Measurements from ENCODE around the gene TMEM63C. TPM values are rescaled to one million over a fixed set of nuclear protein-coding genes. Genes with fewer than 3 reads are reported as not detected.

TMEM63C gene
- polyA plus RNA-seq, 5 donors = 0.29 to 1.2 (median 0.52) TPM

GRCh38 chr14:77251870-77252269 lies 70.3 kb downstream of the TMEM63C start:
- no peak for DNase-seq

GRCh38 chr14:77253333-77254190 lies 72.0 kb downstream of the TMEM63C start:
- no peak for DNase-seq

- no peak for DNase-seq
Observed at GRCh38 chr14:77256694-77257093, 75.1 kb downstream of the TMEM63C start.

- DNase-seq = no peak
Observed at GRCh38 chr14:77257700-77258099, 76.1 kb downstream of the TMEM63C start.

GRCh38 chr14:77258566-77258965 lies 77.0 kb downstream of the TMEM63C start:
- no peak for DNase-seq

DNA sequence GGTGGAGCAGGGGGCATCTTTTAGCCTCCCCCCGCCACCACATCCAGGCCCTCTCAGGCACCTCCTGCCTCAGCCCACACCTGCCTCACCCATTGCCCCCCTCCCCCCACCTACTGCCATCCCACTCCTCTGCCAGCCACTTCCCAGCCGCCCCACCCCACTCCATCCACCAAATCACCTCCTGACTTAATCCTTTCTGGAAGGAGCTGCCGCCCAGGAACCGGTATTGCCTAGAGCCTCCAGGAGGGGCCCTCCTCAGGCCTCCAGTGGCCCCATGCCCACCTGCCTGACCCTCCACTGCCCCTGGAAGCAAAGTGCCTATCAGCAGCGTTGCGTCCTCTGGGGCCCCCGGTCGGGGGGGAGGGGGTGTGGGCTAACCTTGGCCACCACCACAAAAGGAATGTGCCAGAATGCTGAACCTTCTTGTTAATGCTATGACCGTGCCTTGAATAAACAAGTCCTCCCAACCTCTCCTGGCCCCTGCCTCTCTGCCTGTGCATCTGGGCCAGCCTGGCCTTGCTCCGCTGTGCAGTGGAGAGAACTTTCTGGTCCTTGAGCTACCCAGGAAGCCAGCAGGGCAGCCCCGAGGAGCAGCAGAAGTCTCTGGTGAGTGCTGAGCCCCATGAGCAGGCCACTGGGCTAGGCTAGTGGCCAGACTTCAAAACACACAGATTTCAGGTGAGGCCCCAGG lies 77.6 kb downstream of the TMEM63C start:
- DNase-seq = no peak

- no peak for DNase-seq
Observed at GRCh38 chr14:77260199-77260598, 78.6 kb downstream of the TMEM63C start.

- DNase-seq = peak; percentile 14 to 17
Observed at GRCh38 chr14:77260631-77261030, 79.0 kb downstream of the TMEM63C start.

DNA sequence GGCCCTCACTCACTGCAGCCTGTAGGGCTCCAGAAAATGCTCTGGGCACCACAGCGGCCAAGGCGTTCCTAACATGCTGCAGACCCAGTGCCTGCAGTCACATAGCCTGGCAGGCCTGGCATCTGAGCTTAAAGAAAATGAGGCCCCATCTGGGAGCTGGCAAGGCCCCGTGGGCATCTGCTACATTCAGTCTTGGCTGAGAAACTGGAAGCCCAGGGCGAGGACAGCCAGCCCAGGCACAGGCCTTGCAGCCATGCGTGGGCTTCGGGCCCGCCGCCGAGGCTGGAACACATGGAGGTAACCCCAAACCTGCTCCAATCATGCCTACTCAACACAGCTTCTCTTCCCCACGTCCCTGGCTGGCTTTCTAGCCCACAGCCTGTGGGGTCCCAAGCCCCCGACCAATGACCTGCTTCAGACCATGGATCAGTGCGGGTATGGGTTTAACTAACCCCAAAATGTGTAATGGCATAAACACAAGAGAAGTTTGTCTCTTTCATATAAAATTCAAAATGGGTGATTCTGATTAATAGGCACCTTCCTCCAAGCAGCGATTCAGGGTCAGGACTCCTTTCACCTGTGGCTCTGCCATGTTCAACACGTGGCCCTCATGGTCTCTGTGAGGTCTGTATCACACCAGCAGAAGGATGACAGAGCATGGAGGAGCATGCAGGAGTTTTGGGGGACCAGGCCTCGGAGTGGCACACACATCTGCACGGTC lies 83.0 kb downstream of the TMEM63C start:
- DNase-seq = no peak

GRCh38 chr14:77265187-77265515 lies 83.6 kb downstream of the TMEM63C start:
- no peak for DNase-seq

DNA sequence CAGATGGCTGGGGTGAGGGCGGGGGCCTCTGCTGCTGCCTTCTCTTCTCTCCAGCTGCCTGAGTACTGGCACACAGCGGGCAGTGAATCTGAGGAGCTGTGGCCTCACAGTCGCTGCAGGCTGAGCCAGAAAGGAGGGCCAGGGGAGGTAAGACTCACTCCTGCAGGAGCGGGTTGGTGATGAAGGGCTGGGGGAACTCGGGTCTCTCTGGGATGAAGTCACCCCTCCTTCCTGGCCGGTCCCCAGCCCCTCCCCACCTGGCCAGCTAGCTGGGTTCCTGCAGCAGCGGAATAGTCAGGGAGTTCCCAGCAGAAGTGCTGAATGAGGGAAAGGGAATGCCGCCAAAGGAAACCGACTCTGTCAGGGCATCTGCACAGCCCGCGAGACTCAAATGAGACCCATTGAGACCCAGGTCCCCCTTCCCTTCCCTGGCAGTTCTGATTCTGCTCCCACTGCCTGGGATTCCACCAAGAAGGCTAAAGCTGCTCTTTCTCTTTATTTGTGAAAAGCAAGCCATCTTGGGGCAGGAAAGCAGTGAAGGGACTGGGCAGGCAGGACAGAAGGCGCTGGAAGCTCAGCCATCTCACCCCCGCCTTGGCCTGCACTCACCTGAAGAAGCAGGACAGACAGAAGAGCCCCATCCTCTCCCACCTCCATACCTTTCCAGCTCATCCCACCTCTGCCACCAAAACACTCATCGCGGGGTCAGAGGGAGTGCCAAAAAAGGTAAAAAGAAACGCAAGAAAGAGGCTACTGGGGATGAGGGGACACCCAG lies 84.2 kb downstream of the TMEM63C start:
- DNase-seq = no peak

DNA sequence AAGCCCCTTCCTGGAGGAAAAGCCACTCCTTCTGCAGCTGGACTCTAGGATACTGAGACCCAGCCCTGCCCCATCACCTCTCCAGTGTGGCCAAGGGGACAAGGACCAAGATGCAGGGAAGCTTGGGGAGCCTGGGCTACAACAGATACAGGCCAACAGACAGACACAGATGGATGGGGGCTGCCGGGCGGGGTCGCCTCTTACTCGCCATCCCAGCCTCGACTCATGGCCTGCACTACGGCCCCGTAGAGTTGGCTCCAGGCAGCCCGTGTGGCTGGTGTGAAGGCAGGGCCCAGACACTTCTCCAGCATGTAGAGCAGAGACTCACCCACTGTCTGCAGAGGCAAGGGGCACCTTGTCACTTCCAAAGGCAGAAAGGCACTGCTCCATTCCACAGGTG lies 84.7 kb downstream of the TMEM63C start:
- DNase-seq = no peak

DNA sequence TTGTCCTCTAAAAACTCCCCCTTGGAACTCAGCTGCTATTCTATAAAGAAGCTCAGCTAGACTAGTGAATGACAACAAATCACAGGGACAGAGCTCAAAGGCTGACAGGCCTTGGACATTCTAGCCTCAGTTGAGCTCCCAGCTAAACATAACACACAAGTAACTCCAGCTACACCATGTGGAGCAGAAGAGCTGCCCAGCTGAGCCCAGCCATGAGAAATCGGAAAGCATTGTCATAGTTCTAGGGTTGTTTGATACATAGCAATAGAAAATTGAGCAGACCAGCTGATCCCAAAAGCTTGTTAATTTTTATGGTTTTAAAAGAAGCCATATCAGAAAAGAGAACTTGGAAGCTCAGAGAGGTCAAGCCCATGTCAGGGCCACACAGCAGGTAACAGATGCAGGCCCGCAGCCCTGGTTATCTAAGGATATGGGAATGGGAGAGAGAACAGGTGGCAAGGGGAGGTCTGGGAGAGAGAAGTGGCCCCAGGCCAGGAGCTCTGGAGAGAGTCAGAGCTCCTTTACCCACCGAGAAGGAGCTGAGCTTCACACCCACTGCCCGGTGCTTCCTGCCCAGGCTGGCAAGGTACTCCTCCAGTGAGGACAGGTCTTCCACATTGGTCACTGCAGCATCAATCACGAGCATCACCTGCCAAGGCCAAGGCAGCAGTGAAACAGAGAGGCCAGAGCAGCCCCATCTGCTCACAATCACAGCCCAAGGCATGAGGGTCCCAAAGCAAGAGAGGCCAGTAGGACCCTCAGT lies 86.5 kb downstream of the TMEM63C start:
- no peak for DNase-seq

GRCh38 chr14:77268989-77269600 lies 87.5 kb downstream of the TMEM63C start:
- no peak for DNase-seq

DNA sequence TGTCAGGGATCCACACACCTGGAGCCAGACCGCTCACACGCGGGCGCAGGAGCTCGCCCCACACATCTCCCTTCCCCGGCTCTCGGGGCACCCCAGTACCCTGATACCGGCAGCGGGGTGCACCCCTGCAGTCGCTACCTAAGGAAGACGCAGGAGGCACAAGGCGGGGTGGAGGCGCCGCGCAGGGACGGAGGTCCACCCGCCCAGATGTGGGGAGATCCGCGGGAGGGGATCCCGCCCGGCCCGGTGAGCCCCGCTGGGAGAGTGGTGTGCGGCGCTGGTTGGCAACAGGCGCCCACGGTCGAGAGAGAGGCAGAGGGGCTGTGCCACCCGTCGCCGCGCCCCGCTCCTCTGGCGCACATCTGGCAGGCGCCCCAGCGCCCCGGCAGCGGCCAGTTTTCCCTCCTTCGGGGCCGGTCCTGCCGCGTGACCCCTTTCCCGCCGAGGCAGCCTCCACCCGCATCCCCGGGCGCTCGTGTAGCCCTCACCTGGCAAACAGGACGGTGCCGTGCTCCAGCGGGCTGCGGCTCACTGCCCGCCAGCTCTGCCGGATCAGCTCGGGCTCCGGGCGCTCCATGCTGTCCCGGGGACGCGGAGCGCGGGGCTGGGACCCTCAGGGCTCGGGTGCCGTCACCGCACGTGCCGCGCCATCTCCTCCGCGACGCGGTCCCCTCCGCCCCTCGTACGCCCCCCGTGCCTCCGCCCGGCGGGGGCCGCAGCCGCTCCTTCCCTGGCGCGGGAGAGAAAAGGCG lies 88.9 kb downstream of the TMEM63C start:
- no peak for DNase-seq

GRCh38 chr14:77271113-77271710 lies 89.6 kb downstream of the TMEM63C start, which contains the start of gene NGB:
TSS of gene NGB (minus strand) at chr14:77271206. CDS start at chr14:77270937, 269 bp downstream.
- DNase-seq = no peak

GRCh38 chr14:77272261-77272660 lies 90.7 kb downstream of the TMEM63C start:
- DNase-seq = no peak

DNA sequence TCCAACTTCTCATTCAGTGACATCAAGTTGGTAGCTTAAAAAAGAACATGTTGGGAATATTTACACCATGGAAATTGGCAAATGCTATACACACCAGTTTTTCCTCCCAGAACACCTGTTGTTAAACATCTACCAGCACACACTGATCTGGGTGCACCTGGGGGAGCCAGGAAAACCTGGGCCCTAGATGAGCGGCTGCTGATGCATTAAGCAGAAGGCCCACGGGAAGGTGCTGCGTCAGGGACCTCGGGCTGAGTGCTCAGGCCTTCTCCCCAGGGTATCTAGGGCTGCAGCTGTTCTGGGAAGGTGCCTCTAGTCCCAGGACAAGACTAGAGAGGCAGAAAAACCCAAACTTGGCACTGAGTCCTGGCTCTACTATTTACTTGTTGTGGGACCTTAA lies 92.2 kb downstream of the TMEM63C start:
- no peak for DNase-seq

DNA sequence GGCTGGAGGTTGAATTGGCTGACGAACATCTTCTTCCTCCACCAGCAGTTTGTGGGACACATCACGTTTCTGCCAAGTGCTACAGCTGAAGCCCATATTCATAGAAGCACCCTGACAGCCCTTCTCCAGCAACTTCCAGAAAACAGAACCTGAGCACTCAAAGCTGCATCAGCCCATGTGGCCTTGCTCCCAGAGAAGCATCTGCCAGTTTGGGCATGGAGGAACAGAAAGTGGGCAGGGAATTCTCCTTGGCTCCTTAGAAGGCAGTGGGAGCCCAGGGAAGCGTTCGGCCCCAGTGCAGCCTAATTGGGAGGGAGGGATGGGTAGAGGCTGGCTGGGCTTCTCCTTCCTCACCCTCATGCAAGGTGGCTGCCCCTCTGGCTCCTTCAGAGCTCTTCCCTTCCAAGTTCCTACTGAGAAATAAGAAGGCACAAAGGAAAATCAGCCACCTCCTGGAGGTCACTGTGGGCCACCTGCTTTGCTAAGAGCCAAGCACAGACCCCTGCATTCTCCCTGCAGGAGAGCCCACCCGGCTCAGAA lies 93.5 kb downstream of the TMEM63C start:
- no peak for DNase-seq

Data from right lung (tissue), 5 donors.